Medulla oblongata (tissue), 1 donor: ENCODE measurements around the gene RHOT2.

Experiments used
- DNase-seq: peaks from one replicate; pipeline ENCODE4 v3.0.0-alpha.2; 2015; ENCODE audit errors: extremely low spot score

The RHOT2 gene

DNA sequence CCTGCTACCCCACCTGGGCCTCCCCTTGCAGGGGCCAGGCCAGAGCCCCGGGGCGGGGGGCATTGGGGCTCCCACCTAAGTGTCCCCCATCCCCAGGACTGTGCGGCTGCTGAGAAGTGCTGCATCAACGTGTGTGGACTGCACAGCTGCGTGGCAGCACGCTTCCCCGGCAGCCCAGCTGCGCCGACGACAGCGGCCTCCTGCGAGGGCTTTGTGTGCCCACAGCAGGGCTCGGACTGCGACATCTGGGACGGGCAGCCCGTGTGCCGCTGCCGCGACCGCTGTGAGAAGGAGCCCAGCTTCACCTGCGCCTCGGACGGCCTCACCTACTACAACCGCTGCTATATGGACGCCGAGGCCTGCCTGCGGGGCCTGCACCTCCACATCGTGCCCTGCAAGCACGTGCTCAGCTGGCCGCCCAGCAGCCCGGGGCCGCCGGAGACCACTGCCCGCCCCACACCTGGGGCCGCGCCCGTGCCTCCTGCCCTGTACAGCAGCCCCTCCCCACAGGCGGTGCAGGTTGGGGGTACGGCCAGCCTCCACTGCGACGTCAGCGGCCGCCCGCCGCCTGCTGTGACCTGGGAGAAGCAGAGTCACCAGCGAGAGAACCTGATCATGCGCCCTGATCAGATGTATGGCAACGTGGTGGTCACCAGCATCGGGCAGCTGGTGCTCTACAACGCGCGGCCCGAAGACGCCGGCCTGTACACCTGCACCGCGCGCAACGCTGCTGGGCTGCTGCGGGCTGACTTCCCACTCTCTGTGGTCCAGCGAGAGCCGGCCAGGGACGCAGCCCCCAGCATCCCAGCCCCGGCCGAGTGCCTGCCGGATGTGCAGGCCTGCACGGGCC, 35.2 kb upstream of the RHOT2 start:
- no peak for DNase-seq

GRCh38 chr16:633336-634050, 34.4 kb upstream of the RHOT2 start:
- DNase-seq, result no peak

DNA sequence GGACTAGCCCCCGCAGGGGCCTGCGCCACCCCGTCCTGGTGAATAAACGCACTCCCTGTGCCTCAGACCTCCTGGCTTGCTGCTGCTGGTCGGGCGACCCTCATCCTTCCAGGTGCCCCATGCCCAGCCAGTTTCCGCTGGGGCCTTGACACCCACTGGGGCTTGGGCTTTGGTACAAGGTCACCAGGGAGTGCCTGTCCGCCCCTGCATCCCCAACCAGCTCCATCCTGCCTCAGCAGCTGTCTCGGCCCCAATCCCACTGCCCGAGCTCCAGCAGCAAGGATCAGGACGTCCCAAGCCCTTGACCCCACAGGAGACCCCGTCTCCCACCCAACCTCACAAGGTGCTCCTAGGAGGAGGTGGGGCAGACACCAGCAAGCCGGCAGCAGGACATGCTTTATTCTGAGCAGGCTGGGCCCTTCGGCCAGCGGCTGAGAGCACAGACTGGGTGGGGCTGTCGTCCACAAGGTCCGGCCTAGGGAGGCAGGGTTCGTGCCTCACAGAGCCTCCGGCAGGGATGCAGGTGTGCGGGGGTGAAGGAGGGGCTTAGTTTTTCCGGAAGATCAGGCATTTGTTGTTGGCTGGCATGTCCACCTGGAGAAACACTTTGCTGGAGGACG, 33.8 kb upstream of the RHOT2 start:
- no peak for DNase-seq

GRCh38 chr16:634996-635395, 32.9 kb upstream of the RHOT2 start:
- DNase-seq, result no peak

GRCh38 chr16:635573-636205, 32.2 kb upstream of the RHOT2 start:
- DNase-seq, result no peak

DNA sequence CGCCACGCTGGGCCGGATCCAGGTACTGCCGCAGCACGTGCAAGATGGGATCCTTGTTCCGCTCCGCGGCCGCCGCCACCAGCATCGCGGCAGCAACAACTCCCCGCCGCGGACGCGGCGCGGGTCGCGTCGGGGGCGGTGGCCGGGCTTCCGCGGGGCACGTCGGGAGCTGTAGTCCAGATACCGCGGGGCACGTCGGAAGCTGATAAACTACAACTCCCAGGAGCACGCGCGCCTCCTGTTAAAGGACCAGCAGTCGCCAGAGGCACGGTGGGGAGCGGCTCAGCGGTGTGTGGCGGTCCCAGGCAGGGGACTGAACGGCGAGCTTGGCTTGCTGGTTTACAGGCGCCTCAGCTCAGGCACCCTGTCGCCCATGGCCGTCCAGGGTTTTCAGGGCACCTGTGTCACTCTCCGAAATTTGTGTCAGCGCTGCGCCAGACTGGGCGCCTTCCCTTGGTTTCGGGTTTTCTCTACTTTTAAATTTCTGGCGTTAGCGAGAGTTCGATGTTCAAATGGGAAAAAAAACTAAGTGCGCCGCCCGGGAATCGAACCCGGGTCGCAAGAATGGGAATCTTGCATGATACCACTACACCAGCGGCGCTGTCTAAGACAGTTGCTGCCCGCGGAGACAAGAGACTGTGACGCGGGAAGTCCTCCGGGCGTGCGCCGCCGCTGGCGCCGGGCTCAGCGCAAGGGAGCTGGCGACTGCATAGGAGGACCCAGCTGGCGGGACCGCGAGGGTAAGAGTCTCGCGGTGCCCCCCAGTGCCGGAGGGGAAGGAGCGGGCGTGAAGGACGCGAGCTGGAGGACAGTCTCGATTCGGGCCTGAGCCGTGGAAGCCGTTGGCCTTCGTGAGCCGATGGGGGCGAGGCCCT, 31.5 kb upstream of the RHOT2 start, which contains the start of gene METTL26:
Gene METTL26 (minus strand): TSS at position 100 of the 875 bp plus-strand sequence. CDS start 15 bp downstream, at position 85.
- peak; percentile 96 for DNase-seq

- peak; percentile 93 for DNase-seq
Observed at GRCh38 chr16:637081-638018, 30.6 kb upstream of the RHOT2 start.

DNA sequence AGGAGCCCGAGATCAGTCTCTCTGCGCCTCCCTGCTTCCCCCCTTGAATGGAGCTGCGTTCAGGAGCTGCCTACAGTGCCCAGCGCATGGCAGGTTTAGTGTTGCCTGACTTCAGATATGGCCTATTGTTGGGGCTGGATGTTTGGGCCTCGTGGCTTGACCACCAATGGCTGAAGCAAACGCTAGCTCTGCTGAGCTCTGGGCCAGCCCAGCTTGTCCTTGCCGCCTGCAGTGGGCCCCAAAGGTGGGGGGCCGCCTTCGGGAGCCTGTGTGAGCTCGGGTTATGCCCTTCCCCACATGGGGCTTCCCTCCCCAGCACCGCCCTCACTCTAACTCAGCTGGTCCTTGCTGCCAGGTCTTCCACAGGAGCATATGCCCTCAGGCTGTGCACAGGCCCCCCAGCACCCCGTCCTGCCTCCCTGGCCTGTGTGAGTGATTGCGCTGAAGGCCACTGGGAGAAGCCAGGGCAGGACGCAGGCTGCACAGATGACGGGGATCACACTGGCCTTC, 29.8 kb upstream of the RHOT2 start:
- no peak for DNase-seq

DNA sequence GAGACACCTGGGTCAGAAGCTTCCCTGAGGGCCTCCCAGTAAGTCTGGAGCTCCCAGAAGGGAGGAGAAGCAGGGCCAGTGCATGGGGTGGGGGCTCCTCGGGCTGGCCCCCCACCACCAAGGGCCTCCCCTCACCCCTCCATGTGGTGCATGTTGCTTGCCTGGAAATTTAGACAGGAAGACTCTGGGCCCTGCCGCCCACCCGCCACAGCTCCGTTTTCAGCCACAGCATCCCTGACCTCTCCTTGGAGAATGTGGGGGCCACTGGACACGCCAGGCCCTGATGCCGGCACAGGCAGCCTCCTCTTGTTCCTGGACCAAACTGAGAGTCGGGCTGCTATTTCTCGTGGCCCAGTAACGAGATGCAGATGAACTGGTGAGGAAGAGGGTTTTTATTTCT, 29.1 kb upstream of the RHOT2 start:
- DNase-seq, result no peak

- DNase-seq, result no peak
Observed at GRCh38 chr16:640614-641013, 27.3 kb upstream of the RHOT2 start.

DNA sequence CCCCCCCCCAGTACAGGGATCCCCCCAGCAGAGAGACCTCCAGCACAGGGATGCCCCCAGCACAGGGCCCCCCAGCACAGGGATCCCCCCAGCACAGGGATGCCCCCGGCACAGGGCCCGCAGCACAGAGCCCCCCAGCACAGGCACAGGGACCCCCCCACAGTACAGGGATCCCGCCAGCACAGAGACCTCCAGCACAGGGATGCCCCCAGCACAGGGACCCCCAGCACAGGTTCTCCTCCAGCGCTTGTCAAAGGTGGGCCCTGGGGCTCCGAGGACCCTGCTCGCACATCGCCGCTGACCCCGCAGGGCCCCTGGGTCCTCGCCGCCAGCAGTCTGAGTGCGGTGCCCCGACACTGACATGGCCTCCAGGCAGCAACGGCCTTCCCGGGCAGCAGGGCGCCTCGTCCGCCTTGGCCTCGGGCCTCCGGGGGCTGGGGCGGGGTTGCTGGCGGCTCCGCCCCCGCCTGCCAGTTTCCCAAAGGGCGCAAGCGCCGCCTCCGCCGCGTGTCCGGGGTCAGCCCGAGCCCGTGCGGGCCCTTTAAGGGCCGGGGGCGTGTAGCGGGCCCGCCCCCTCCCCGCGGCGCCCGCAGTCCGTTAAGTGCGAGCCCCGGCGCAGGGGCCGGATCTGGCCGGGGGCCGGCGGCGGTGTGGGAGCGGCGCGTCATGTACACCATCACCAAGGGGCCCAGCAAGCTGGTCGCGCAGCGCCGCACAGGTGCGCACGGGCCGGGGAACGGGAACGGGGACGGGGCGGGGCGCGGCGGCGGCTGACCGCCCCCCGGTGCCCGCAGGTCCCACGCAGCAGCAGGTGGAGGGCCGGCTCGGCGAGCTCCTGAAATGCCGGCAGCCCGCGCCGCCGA, 26.4 kb upstream of the RHOT2 start, which contains the start of gene MCRIP2:
Gene MCRIP2 (plus strand): TSS at position 503 of the 863 bp plus-strand sequence. CDS start 164 bp downstream, at position 667.
- peak; percentile 79 for DNase-seq

GRCh38 chr16:642189-643049, 25.5 kb upstream of the RHOT2 start:
- DNase-seq, result peak; percentile 59

DNA sequence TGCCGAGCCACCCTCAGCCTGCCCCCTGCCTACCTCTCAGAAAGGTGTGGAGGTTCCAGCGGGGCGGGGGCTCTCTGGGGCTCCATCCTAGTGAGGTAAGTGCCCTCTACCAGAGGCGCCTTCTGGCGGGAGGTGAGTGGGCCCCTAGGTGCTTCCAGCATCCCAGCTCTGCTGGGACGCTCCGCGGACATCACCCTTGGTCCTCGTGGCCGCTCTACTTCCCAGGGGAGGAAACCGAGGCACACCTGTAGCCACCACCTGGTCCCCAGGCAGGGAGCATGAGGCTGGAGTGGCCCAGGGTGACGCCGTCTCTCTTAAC, 24.9 kb upstream of the RHOT2 start:
- DNase-seq, result no peak

DNA sequence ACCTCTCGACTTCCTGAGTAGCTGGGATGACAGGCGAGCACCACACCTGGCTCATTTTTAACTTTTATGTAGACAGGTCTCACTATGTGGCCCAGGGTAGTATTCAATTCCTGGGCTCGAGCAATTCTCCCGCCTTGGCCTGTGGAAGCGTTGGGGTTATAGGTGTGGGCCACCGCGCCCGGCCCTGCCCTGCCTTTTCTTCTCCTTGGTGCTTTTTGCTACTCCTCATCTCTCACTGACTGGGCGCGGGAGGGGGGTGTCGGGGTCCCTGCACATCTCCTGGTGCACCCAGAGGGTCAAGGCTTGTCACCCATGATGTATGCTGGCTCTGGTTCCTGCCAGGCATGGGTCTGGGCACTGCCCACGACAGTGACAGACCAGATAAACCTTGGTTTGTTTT, 23.4 kb upstream of the RHOT2 start:
- no peak for DNase-seq

DNA sequence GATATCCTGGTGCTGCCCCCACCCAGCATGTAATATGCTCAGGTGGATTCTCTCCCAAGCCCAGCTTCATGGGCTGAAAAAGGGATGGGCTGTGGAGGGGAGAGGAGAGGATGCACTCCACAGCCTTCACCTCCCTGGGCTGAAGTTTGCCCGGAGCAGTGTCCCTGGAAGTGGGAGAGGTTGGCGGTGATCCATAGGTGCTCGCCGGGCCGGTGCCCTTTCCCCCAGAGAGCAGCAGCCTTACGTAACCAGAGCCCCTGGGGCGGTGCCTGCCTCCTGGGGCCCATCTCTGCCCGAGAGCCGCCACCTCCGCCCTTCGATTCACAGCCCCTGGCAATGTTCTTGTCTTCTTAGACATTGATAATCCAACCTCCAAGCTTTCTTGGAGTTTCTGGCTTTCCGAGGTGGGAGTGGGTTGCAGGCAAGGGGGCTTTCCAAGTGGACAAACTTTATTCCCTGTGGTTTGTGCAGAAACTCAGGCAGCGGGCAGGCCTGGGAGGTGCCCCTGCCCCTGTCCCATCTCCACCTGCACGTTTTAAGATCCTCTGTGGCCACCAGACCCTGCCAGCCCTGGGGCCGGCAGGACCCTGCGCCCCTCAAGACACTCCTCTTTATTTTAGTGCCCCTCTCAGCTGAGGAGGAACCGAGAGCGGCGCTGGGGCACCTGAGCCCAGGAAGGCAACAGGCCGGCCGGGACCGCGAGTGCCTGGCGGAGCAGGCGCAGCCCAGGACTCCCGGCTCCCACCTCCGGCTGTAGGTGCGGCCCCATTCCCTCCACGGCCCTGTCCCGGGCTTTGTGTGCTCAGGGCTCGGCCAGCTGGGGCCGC, 21.9 kb upstream of the RHOT2 start:
- no peak for DNase-seq

DNA sequence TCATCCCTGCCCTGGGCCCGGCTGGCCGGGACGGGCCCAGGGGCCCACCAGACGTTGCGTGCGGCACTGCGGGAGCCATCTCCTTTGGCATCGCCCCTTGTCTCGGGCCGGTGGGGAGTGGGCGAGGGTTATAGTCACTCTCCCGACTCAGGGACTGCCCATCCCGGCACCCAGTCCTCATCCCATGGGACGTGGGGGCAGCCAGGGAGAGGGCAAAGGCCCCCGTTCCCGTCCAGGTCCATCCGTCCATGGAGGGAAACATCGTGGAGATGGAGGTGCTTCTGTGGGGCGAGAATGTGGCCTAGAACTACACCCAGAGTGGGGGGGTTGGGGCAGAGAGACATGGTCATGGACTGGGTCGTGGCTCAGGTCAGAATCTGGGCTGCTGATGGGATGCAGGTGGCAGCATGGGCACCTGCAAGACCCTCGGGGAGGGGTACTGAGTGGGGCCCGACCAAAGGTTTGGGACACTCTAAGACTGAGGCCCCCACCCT, 21.2 kb upstream of the RHOT2 start:
- no peak for DNase-seq
